SK-N-SH treated with all-trans-retinoic acid at 6 μM for 48 hours (cell line): ENCODE results near the gene ZNF70.

ENCODE experiments used
- ATAC-seq: fragments of 200-7000 bp; cut with Tn5 transposase; 3 replicates; pipeline ENCODE4 v1.9.1; 2020; ENCODE audit warnings: mild to moderate bottlenecking, moderate library complexity
- BACH2 ChIP-seq: fragments of 250-450 bp; sonication (Bioruptor Pico); IDR thresholded peaks from 2 replicates; pipeline ENCODE4 v1.9.0; 2021; ENCODE audit warnings: mild to moderate bottlenecking, borderline replicate concordance
- CREB5 ChIP-seq: fragments of 250-450 bp; sonication (Bioruptor Pico); IDR thresholded peaks from 2 replicates; pipeline ENCODE4 v1.5.1; 2020; ENCODE audit warnings: low read depth, mild to moderate bottlenecking, moderate library complexity
- CSRNP3 ChIP-seq: fragments of 250-450 bp; sonication (Bioruptor Pico); IDR thresholded peaks from 2 replicates; pipeline ENCODE4 v1.5.1; 2021; ENCODE audit warnings: mild to moderate bottlenecking, moderate library complexity
- ESRRG ChIP-seq: fragments of 250-450 bp; sonication (Bioruptor Pico); IDR thresholded peaks from 2 replicates; pipeline ENCODE4 v1.6.1; 2021; ENCODE audit warnings: mild to moderate bottlenecking
- OSR1 ChIP-seq: fragments of 250-450 bp; sonication (Bioruptor Pico); IDR thresholded peaks from 2 replicates; pipeline ENCODE4 v1.8.0; 2022; ENCODE audit warnings: moderate library complexity, mild to moderate bottlenecking, inconsistent platforms
- POU6F1 ChIP-seq: fragments of 250-450 bp; sonication (Bioruptor Pico); IDR thresholded peaks from 2 replicates; pipeline ENCODE4 v1.8.0; 2021; ENCODE audit warnings: low read depth, mild to moderate bottlenecking, moderate library complexity, borderline replicate concordance
- RARB ChIP-seq: fragments of 250-450 bp; sonication (Bioruptor Pico); IDR thresholded peaks from 2 replicates; pipeline ENCODE4 v1.8.0; 2021; ENCODE audit warnings: mild to moderate bottlenecking, moderate library complexity
- SNAI2 ChIP-seq: fragments of 250-450 bp; sonication (Bioruptor Pico); IDR thresholded peaks from 2 replicates; pipeline ENCODE4 v1.5.0; 2020; ENCODE audit warnings: mild to moderate bottlenecking, moderate library complexity
- TCF4 ChIP-seq: fragments of 250-450 bp; sonication (Bioruptor Pico); IDR thresholded peaks from 2 replicates; pipeline ENCODE4 v1.8.0; 2021; ENCODE audit warnings: mild to moderate bottlenecking, moderate library complexity, borderline replicate concordance
- TOX ChIP-seq: fragments of 250-450 bp; sonication (Bioruptor Pico); IDR thresholded peaks from 2 replicates; pipeline ENCODE4 v1.8.0; 2021; ENCODE audit warnings: mild to moderate bottlenecking, moderate library complexity, borderline replicate concordance
- TSHZ2 ChIP-seq: fragments of 250-450 bp; sonication (Bioruptor Pico); IDR thresholded peaks from 2 replicates; pipeline ENCODE4 v1.5.0; 2020; ENCODE audit warnings: mild to moderate bottlenecking, moderate library complexity
- ZC3H10 ChIP-seq: fragments of 250-450 bp; sonication (Bioruptor Pico); IDR thresholded peaks from 2 replicates; pipeline ENCODE4 v1.5.1; 2021; ENCODE audit warnings: mild to moderate bottlenecking, moderate library complexity
- ZFP30 ChIP-seq: fragments of 450-650 bp; formaldehyde crosslinking; IDR thresholded peaks from 2 replicates; pipeline ENCODE4 v1.5.0; 2022; ENCODE audit warnings: mild to moderate bottlenecking, moderate library complexity
- ZNF565 ChIP-seq: fragments of 450-650 bp; formaldehyde crosslinking; conservative IDR thresholded peaks from 2 replicates; pipeline ENCODE4 v1.5.0; 2020; ENCODE audit warnings: low read depth, mild to moderate bottlenecking, moderate library complexity
- ZNF70 ChIP-seq: fragments of 450-650 bp; formaldehyde crosslinking; IDR thresholded peaks from 2 replicates; pipeline ENCODE4 v1.5.0; 2020; ENCODE audit warnings: mild to moderate bottlenecking, moderate library complexity
- ZNF8 ChIP-seq: fragments of 450-650 bp; formaldehyde crosslinking; IDR thresholded peaks from 2 replicates; pipeline ENCODE4 v1.5.0; 2020; ENCODE audit warnings: mild to moderate bottlenecking, moderate library complexity

Gene ZNF70

GRCh38 chr22:23793326-23793725 lies 42.4 kb upstream of the ZNF70 start:
- ATAC-seq = no peak
- TF ChIP-seq ZNF70 (CRISPR knock-in tag) = no peak
- no peak for TF ChIP-seq TOX (CRISPR knock-in tag)
- no peak for TF ChIP-seq RARB
- TF ChIP-seq, all 23 proteins: peak for 0

- no peak for ATAC-seq
These were observed 41.1 kb upstream of the ZNF70 start for GRCh38 chr22:23791738-23792645.

GRCh38 chr22:23790819-23791737 lies 40.2 kb upstream of the ZNF70 start:
- no peak for ATAC-seq
- TF ChIP-seq ZFP30 (CRISPR knock-in tag) (no peak), ESRRG (CRISPR knock-in tag) (no peak), ZNF70 (CRISPR knock-in tag) (no peak), TCF4 (CRISPR knock-in tag) (peak; percentile 95), SNAI2 (no peak), CREB5 (CRISPR knock-in tag) (no peak), ZNF8 (CRISPR knock-in tag) (no peak), ZC3H10 (CRISPR knock-in tag) (no peak), POU6F1 (no peak), TSHZ2 (CRISPR knock-in tag) (peak; percentile 68; the same call in 1 of the 2 replicates), OSR1 (CRISPR knock-in tag) (no peak)

More at GRCh38 chr22:23791738-23792645, 41.1 kb upstream of the ZNF70 start:
- no peak for TF ChIP-seq TSHZ2 (CRISPR knock-in tag)
- no peak for TF ChIP-seq ZC3H10 (CRISPR knock-in tag)
- TF ChIP-seq ZNF8 (CRISPR knock-in tag) = no peak
- no peak for TF ChIP-seq OSR1 (CRISPR knock-in tag)
- TF ChIP-seq, all 23 proteins: peak for 0

- no peak; the same call in 2 of the 3 replicates for ATAC-seq
These were observed 38.7 kb upstream of the ZNF70 start for GRCh38 chr22:23789638-23790037.

More at GRCh38 chr22:23789638-23790037, 38.7 kb upstream of the ZNF70 start:
- TF ChIP-seq CREB5 (CRISPR knock-in tag) = no peak
- no peak for TF ChIP-seq BACH2 (CRISPR knock-in tag)
- TF ChIP-seq ZC3H10 (CRISPR knock-in tag) = no peak
- no peak for TF ChIP-seq POU6F1
- no peak for TF ChIP-seq CSRNP3 (CRISPR knock-in tag)
- TF ChIP-seq ZNF565 = no peak
